SK-N-SH treated with all-trans-retinoic acid at 6 μM for 48 hours (cell line): ENCODE data around the gene DPCD.

Experiments
- ATAC-seq: fragments of 200-7000 bp; cut with Tn5 transposase; 3 replicates; pipeline ENCODE4 v1.9.1; 2020; ENCODE audit warnings: mild to moderate bottlenecking, moderate library complexity
- BACH2 ChIP-seq: fragments of 250-450 bp; sonication (Bioruptor Pico); IDR thresholded peaks from 2 replicates; pipeline ENCODE4 v1.9.0; 2021; ENCODE audit warnings: mild to moderate bottlenecking, borderline replicate concordance
- CREB5 ChIP-seq: fragments of 250-450 bp; sonication (Bioruptor Pico); IDR thresholded peaks from 2 replicates; pipeline ENCODE4 v1.5.1; 2020; ENCODE audit warnings: low read depth, mild to moderate bottlenecking, moderate library complexity
- CSDC2 ChIP-seq: fragments of 250-450 bp; sonication (Bioruptor Pico); IDR thresholded peaks from 2 replicates; pipeline ENCODE4 v1.5.0; 2020; ENCODE audit warnings: mild to moderate bottlenecking, moderate library complexity
- CSRNP3 ChIP-seq: fragments of 250-450 bp; sonication (Bioruptor Pico); IDR thresholded peaks from 2 replicates; pipeline ENCODE4 v1.5.1; 2021; ENCODE audit warnings: mild to moderate bottlenecking, moderate library complexity
- ESRRG ChIP-seq: fragments of 250-450 bp; sonication (Bioruptor Pico); IDR thresholded peaks from 2 replicates; pipeline ENCODE4 v1.6.1; 2021; ENCODE audit warnings: mild to moderate bottlenecking
- GLIS3 ChIP-seq: fragments of 250-450 bp; sonication (Bioruptor Pico); IDR thresholded peaks from 2 replicates; pipeline ENCODE4 v1.5.0; 2020; ENCODE audit warnings: mild to moderate bottlenecking, moderate library complexity
- OSR1 ChIP-seq: fragments of 250-450 bp; sonication (Bioruptor Pico); IDR thresholded peaks from 2 replicates; pipeline ENCODE4 v1.8.0; 2022; ENCODE audit warnings: moderate library complexity, mild to moderate bottlenecking, inconsistent platforms
- PATZ1 ChIP-seq: fragments of 250-450 bp; sonication (Bioruptor Pico); IDR thresholded peaks from 2 replicates; pipeline ENCODE4 v1.8.0; 2020; ENCODE audit warnings: mild to moderate bottlenecking, moderate library complexity, borderline replicate concordance
- POU6F1 ChIP-seq: fragments of 250-450 bp; sonication (Bioruptor Pico); IDR thresholded peaks from 2 replicates; pipeline ENCODE4 v1.8.0; 2021; ENCODE audit warnings: low read depth, mild to moderate bottlenecking, moderate library complexity, borderline replicate concordance
- PPARA ChIP-seq: fragments of 250-450 bp; sonication (Bioruptor Pico); IDR thresholded peaks from 2 replicates; pipeline ENCODE4 v1.5.0; 2020; ENCODE audit warnings: mild to moderate bottlenecking, borderline replicate concordance
- RARB ChIP-seq: fragments of 250-450 bp; sonication (Bioruptor Pico); IDR thresholded peaks from 2 replicates; pipeline ENCODE4 v1.8.0; 2021; ENCODE audit warnings: mild to moderate bottlenecking, moderate library complexity
- TCF4 ChIP-seq: fragments of 250-450 bp; sonication (Bioruptor Pico); IDR thresholded peaks from 2 replicates; pipeline ENCODE4 v1.8.0; 2021; ENCODE audit warnings: mild to moderate bottlenecking, moderate library complexity, borderline replicate concordance
- TOX ChIP-seq: fragments of 250-450 bp; sonication (Bioruptor Pico); IDR thresholded peaks from 2 replicates; pipeline ENCODE4 v1.8.0; 2021; ENCODE audit warnings: mild to moderate bottlenecking, moderate library complexity, borderline replicate concordance
- ZC3H10 ChIP-seq: fragments of 250-450 bp; sonication (Bioruptor Pico); IDR thresholded peaks from 2 replicates; pipeline ENCODE4 v1.5.1; 2021; ENCODE audit warnings: mild to moderate bottlenecking, moderate library complexity
- ZFP30 ChIP-seq: fragments of 450-650 bp; formaldehyde crosslinking; IDR thresholded peaks from 2 replicates; pipeline ENCODE4 v1.5.0; 2022; ENCODE audit warnings: mild to moderate bottlenecking, moderate library complexity
- ZNF565 ChIP-seq: fragments of 450-650 bp; formaldehyde crosslinking; conservative IDR thresholded peaks from 2 replicates; pipeline ENCODE4 v1.5.0; 2020; ENCODE audit warnings: low read depth, mild to moderate bottlenecking, moderate library complexity
- ZNF70 ChIP-seq: fragments of 450-650 bp; formaldehyde crosslinking; IDR thresholded peaks from 2 replicates; pipeline ENCODE4 v1.5.0; 2020; ENCODE audit warnings: mild to moderate bottlenecking, moderate library complexity
- ZNF8 ChIP-seq: fragments of 450-650 bp; formaldehyde crosslinking; IDR thresholded peaks from 2 replicates; pipeline ENCODE4 v1.5.0; 2020; ENCODE audit warnings: mild to moderate bottlenecking, moderate library complexity

The DPCD gene

GRCh38 chr10:101567165-101568006 lies 20.7 kb upstream of the DPCD start (continued):
- TF ChIP-seq RARB (CRISPR knock-in tag) (no peak), TCF4 (CRISPR knock-in tag) (no peak), ZNF8 (CRISPR knock-in tag) (no peak), ZNF565 (no peak), CSDC2 (no peak), ZNF70 (CRISPR knock-in tag) (no peak), POU6F1 (CRISPR knock-in tag) (no peak), BACH2 (CRISPR knock-in tag) (no peak)

GRCh38 chr10:101568054-101568745 lies 19.9 kb upstream of the DPCD start:
- no peak for ATAC-seq
- no peak for TF ChIP-seq ZC3H10 (CRISPR knock-in tag)
- no peak for TF ChIP-seq TCF4 (CRISPR knock-in tag)
- no peak for TF ChIP-seq CSRNP3 (CRISPR knock-in tag)
- no peak for TF ChIP-seq PATZ1 (CRISPR knock-in tag)
- no peak for TF ChIP-seq TOX (CRISPR knock-in tag)
- no peak for TF ChIP-seq ZNF565
- TF ChIP-seq CREB5 (CRISPR knock-in tag): no peak
- no peak for TF ChIP-seq ESRRG
- no peak for TF ChIP-seq RARB (CRISPR knock-in tag)
- no peak for TF ChIP-seq POU6F1 (CRISPR knock-in tag)
- TF ChIP-seq OSR1 (CRISPR knock-in tag): no peak
- TF ChIP-seq, all 23 proteins: peak for 0

GRCh38 chr10:101569323-101569621 lies 18.8 kb upstream of the DPCD start:
- TF ChIP-seq ZNF70 (CRISPR knock-in tag) (no peak), OSR1 (CRISPR knock-in tag) (no peak), PPARA (no peak), GLIS3 (CRISPR knock-in tag) (no peak), ZFP30 (no peak), ESRRG (no peak)
- ATAC-seq: no peak
